HG02852 (cell line): ENCODE measurements around the gene SLC44A1.
"Not testable (repeated sequence)": the region's sequence is repeated elsewhere in the genome, so short reads cannot be mapped to it uniquely, and the experiment has no call there.

Experiments
- ATAC-seq: cut with Tn5 transposase; IDR thresholded peaks from one replicate; pipeline ENCODE4 v1.9.1; 2021; ENCODE audit warnings: mild to moderate bottlenecking, moderate library complexity; ENCODE audit not compliant: unreplicated experiment

SLC44A1 gene

DNA sequence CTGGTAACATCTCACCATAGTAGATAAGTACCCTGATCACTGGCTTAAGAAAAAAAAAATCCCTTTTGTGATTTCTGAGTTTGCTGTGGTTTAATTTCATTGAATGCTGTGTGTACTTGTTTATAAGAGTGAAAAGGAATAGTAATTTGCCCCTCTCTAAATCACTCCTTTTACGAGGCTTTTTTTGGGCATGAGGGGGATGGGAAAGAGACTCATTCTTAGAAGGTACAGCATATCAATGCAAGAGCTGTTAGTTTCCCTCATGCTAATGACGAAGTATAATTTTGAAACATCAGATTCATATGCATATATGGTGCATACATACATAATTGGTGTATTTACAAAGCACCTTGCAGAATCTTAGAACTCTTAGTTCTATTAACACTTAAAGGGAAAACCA is 2.4 kb upstream of the SLC44A1 start:
- ATAC-seq: no peak

GRCh38 chr9:105242557-105242956 is 1.9 kb upstream of the SLC44A1 start:
- no peak for ATAC-seq

- no peak for ATAC-seq
Observed at GRCh38 chr9:105243015-105243686, 1.3 kb upstream of the SLC44A1 start.

GRCh38 chr9:105244734-105245028 is 230 bp downstream of the SLC44A1 start:
- ATAC-seq: peak; percentile 58

GRCh38 chr9:105245029-105245890 is 809 bp downstream of the SLC44A1 start:
- ATAC-seq: peak; percentile 15

DNA sequence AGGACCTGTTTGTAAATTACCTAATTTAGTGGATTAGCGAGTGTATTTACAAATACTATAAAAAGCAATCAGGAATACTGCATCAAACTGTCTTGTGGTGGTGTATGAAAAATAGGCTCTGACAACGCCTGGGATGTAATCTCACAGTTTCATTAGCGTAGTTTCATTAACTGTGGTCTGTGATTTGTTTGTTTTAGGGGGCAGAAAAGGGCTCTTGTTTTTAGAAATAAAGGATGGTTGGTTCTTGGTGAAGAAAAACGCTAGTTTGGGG is 1.4 kb downstream of the SLC44A1 start:
- ATAC-seq: no peak

DNA sequence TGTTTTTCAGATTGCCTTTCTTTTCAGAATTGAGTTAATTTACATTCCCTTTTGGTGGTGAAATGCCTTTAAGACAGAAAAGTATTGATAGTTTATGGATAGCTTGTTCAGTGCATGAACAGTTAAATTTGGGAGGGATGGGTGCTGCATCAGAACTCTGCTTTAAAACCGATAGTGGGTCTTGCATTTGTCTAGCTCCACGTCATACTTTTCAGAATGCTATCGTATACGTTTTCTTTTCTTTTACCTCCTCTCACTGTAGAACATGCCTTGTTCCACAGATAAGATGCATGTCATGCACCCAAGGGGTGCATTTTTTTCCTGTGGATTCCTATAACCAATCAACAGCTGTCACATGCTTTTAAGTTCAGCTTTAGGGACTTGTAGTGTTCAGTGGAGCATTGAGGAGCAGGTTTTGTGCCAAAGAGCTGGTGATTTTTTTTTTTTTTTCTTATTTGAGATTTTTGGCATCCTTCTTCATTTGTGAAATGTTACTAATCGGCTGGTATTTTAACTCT is 2.3 kb downstream of the SLC44A1 start:
- no peak for ATAC-seq

- ATAC-seq: no peak
Observed at GRCh38 chr9:105248691-105249090, 4.2 kb downstream of the SLC44A1 start.

DNA sequence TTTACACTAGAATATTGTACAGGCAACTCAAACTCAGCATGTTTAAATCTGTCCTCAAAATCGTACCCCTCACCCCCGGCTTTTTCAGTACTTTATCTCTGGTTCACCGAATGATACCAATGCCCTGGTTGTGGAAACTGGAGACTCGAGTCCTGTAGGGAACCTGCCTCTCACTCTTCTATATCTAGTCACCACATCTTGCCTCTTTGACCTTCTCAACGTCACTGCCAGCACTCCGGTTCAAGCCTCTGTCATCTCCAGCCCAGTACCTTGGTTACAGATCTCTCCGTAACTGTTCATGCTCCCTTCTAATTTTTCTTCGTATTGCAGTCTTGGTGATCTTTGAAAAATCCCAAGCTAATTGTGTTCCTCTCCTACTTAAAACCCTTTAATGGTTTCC is 6.7 kb downstream of the SLC44A1 start:
- no peak for ATAC-seq

DNA sequence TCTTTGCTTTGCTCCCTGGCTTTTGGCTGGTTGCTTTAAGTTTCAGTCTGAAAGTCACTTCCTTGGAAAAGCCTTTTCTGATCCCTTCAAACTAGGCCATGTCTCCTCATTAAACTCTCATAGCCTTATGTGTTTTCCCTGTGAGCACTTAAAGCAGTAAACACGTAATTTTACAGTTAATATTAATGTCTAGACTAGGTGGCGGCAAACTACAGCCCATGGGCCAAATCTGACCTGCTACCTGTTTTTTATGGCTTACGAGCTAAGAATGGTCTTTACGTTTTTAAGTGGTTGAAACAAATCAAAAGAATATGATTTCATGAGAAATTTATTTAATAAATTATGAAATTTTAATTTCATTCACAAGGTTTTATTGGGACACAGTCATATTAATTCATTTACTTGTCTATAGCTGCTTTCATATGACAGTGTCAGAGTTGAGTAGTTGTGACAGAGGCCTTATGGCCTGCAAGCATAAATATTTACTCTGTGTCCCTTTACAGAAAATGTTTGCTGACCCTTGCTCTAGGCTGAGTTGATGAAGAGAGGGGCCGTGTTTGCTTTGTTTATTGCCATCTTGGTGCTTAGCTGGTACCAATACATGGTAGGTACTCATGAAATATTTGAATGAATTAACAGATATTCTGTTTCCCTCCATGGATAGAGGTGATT is 7.4 kb downstream of the SLC44A1 start:
- no peak for ATAC-seq

- ATAC-seq: no peak
Observed at GRCh38 chr9:105252405-105252756, 7.9 kb downstream of the SLC44A1 start.

GRCh38 chr9:105254226-105254625 is 9.8 kb downstream of the SLC44A1 start:
- ATAC-seq: no peak

DNA sequence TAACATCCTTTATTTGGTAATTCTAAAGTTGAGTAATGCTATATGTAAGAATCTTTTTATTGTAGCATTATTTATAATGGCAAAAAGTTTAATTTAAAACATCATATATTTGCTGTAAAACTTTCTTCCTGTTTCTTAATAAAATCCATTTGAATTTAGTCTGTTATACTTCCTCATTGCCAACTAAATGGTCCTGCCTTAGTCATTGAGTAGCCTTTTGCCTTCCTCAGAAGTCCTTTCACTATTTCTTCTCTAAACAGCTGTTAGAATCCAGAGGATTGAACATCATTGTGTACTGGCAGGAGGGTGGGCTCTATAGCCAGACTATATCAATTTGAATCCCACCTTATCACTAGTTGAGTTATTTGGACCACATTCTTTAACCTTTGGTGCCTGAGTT is 11.0 kb downstream of the SLC44A1 start:
- ATAC-seq: no peak

DNA sequence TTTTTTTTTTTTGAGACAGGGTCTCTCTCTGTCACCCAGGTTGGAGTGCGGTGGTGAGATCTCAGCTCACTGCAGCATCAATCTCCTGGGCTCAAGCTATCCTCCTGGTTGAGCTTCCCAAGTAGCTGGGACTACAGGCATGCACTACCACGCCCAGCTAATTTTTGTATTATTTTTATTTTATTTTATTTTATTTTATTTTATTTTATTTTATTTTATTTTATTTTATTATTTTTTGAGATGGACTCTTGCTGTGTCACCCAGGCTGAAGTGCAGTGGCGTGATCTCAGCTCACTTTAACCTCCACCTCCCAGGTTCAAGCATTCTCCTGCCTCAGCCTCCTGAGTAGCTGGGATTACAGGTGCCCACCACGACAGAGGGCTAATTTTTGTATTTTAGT is 12.1 kb downstream of the SLC44A1 start:
- ATAC-seq: not testable (repeated sequence)

GRCh38 chr9:105257809-105258208 is 13.4 kb downstream of the SLC44A1 start:
- no peak for ATAC-seq

- no peak for ATAC-seq
Observed at GRCh38 chr9:105258225-105258737, 13.8 kb downstream of the SLC44A1 start.

- ATAC-seq: no peak
Observed at GRCh38 chr9:105259274-105259673, 14.8 kb downstream of the SLC44A1 start.

GRCh38 chr9:105259731-105260612 is 15.5 kb downstream of the SLC44A1 start:
- no peak for ATAC-seq

DNA sequence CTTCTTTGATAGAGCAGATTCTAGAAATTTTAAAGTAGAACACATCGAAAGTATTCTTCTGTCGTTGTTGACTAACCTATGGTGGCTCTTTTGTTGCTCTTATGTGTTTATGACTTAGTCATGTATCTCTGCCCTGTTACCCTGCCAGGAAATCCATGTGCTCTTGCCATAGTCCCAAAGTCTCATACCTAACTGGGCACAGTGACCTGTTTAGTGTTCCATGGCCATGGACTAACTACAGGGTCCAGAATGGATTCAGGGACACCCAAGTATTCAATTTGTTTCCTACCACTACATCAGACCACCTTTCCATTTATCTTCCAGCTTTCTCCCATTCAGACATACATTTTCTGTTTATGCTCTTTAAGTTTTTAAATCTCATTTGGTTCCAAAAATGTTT is 18.0 kb downstream of the SLC44A1 start:
- ATAC-seq: no peak

DNA sequence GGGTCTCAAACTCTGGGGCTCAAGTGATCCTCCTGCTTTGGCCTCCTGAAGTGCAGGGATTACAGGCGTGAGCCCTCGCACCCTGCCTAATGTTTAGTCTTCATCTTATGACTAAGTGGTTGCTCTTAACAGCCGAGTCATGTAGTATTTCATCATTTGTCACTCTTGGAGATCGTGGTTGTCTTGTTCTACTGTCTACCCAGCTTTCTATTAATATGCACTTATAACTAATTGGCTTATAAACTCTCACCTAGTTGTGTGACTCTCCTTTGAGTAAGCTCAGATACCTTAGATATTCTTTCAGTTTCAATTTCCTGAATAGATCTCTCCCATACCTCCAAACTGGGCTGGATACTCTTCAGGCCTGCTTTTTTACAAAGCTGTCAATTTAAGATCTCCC is 19.9 kb downstream of the SLC44A1 start:
- ATAC-seq: no peak

GRCh38 chr9:105268254-105268653 is 23.8 kb downstream of the SLC44A1 start:
- not testable (repeated sequence) for ATAC-seq
